Stomach (tissue), 9 donors: ENCODE results near the gene UGT3A2. TPM values are rescaled to one million over a fixed set of nuclear protein-coding genes. Genes with fewer than 3 reads are reported as not detected.
"Not testable (repeated sequence)": the region's sequence is repeated elsewhere in the genome, so short reads cannot be mapped to it uniquely, and the experiment has no call there.

Source experiments
- DNase-seq, 2 donors: peaks; one replicate each; pipeline versions ENCODE4 v3.0.0 to v3.0.0-alpha.2; 2013 to 2019
- H3K27ac ChIP-seq, 5 donors: fragments of 200-600 bp in 4 of 5; sonication (generic) in 4 of 5; one replicate each; pipeline ENCODE4 v1.5.1; 2013 to 2019; ENCODE audit warnings: mild to moderate bottlenecking in 1 of 5, moderate library complexity in 1 of 5
- H3K27me3 ChIP-seq, 3 donors: fragments of 200-600 bp; sonication (generic); one replicate each; pipeline ENCODE4 v1.5.1; 2017 to 2019; ENCODE audit warnings: mixed run types in 1 of 3
- H3K36me3 ChIP-seq, 4 donors: fragments of 200-600 bp; sonication (generic); 1 replicate in 3 of 4; 2 replicates in 1 of 4; pipeline ENCODE4 v1.5.1; 2016 to 2019
- H3K4me1 ChIP-seq, 4 donors: fragments of 200-600 bp; sonication (generic); one replicate each; pipeline ENCODE4 v1.5.1; 2016 to 2019
- H3K4me3 ChIP-seq, 4 donors: fragments of 200-600 bp; sonication (generic) in 3 of 4; one replicate each; pipeline ENCODE4 v1.5.1; 2016 to 2019; ENCODE audit warnings: mild to moderate bottlenecking in 1 of 4
- H3K9me3 ChIP-seq, 4 donors: fragments of 200-600 bp; sonication (generic); one replicate each; pipeline ENCODE4 v1.5.1; 2016 to 2019
- EP300 ChIP-seq: sonication (generic); formaldehyde crosslinking; IDR thresholded peaks from one replicate; pipeline ENCODE4 v1.6.1; 2017; ENCODE audit warnings: antibody characterized with exemption
- POLR2A ChIP-seq, 4 donors: fragments of 450-650 bp; IDR thresholded peaks; one replicate each; pipeline ENCODE4 v1.6.1; 2016; ENCODE audit warnings: antibody characterized with exemption in 4 of 4, control low read depth in 2 of 4, mild to moderate bottlenecking in 1 of 4, moderate library complexity in 1 of 4
- POLR2AphosphoS5 ChIP-seq, 3 donors: sonication (generic); formaldehyde crosslinking; IDR thresholded peaks; one replicate each; pipeline ENCODE4 v1.6.1; 2016; ENCODE audit warnings: antibody characterized with exemption in 3 of 3
- WGBS, 5 donors: extraction: QIAGEN DNeasy Blood & Tissue Kit in 3 of 5; methylation state at CpG; one replicate each; pipeline versions ENCODE4 v1.1.5 to v1.1.7; 2013 to 2018; 5-methylcytosine and 5-hydroxymethylcytosine counted together
- intact Hi-C: fragments of 100-400 bp; cut with DNase I; formaldehyde crosslinking; loops from one replicate; pipeline ENCODE4 v1.15.1; 2023; ENCODE audit warnings: low total_unique reads
- polyA plus RNA-seq, 3 donors: library from polyadenylated mRNA; stranded (reverse); fragments of 200-250 nt; gene quantifications; one replicate each; pipeline ENCODE4 v1.2.3, GENCODE V29; 2013
- total RNA-seq, 5 donors: library from RNA; depleted of rRNA; stranded (reverse); fragments of >200 nt; gene quantifications; one replicate each; pipeline versions ENCODE4 v1.1.0 to v1.2.3, GENCODE V29; 2014 to 2016
- TF ChIP-seq, protein P1 (sequence below), 7 experiments: fragments of 450-650 bp in 4 of 7; fragments of 200-600 bp in 3 of 7; sonication (generic) in 3 of 7; IDR thresholded peaks; one replicate each; pipeline ENCODE4 v1.5.1; 2016 to 2019; ENCODE audit warnings: antibody characterized with exemption in 7 of 7, control low read depth in 2 of 7, mild to moderate bottlenecking in 1 of 7
- donor health status: healthy with polysubstance abuse.
- donor health status: Bipolar disorder and iron deficiency.
- donor health status: healthy.

Gene UGT3A2
- total and polyA plus RNA-seq, 8 donors, result 2.0 TPM; not detected in 7

GRCh38 chr5:36040651-36041536 is 25.8 kb downstream of the UGT3A2 start:
- TF ChIP-seq EP300 (no peak), POLR2AphosphoS5 (IDR thresholded peaks at IDR 0.05) (no peak), POLR2A (IDR thresholded peaks at IDR 0.05) (no peak)
- TF ChIP-seq, protein P1, sequence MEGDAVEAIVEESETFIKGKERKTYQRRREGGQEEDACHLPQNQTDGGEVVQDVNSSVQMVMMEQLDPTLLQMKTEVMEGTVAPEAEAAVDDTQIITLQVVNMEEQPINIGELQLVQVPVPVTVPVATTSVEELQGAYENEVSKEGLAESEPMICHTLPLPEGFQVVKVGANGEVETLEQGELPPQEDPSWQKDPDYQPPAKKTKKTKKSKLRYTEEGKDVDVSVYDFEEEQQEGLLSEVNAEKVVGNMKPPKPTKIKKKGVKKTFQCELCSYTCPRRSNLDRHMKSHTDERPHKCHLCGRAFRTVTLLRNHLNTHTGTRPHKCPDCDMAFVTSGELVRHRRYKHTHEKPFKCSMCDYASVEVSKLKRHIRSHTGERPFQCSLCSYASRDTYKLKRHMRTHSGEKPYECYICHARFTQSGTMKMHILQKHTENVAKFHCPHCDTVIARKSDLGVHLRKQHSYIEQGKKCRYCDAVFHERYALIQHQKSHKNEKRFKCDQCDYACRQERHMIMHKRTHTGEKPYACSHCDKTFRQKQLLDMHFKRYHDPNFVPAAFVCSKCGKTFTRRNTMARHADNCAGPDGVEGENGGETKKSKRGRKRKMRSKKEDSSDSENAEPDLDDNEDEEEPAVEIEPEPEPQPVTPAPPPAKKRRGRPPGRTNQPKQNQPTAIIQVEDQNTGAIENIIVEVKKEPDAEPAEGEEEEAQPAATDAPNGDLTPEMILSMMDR (IDR thresholded peaks at IDR 0.05), result no peak
- Histone ChIP-seq H3K9me3 (no peaks in the 10 kb centered on the region), H3K36me3 (no peaks in the 10 kb centered on the region), H3K27me3 (no peaks in the 10 kb centered on the region), H3K4me3 (no peak overlapping the region), H3K27ac (no peak overlapping the region), H3K4me1 (no peaks in the 10 kb centered on the region)
- peak in 1 of 2 donors; percentile 24 for DNase-seq
- WGBS, 5 donors, result 42 to 61% (median 55%) methylated on average over 3 of the region's 3 CpGs
- intact Hi-C loops, result no loop called here

- H3K4me1 ChIP-seq, result no peaks in the 10 kb centered on the region
- H3K36me3 ChIP-seq, result no peaks in the 10 kb centered on the region
- no peak overlapping the region for H3K4me3 ChIP-seq
- no peaks in the 10 kb centered on the region for H3K9me3 ChIP-seq
- H3K27ac ChIP-seq, result no peak overlapping the region
- TF ChIP-seq, protein P1 (IDR thresholded peaks at IDR 0.05), result no peak
- TF ChIP-seq POLR2A (IDR thresholded peaks at IDR 0.05), result no peak
- TF ChIP-seq POLR2AphosphoS5 (IDR thresholded peaks at IDR 0.05), result no peak
- no peak for TF ChIP-seq EP300
- no peak for DNase-seq
- intact Hi-C loops, result no loop called here
- 86 to 90% (median 87%) methylated on average over 13 of the region's 13 CpGs for WGBS, 5 donors
- no peaks in the 10 kb centered on the region for H3K27me3 ChIP-seq
Observed at GRCh38 chr5:36035696-36036095, 31.0 kb downstream of the UGT3A2 start.

- H3K36me3 ChIP-seq, intact Hi-C loops, H3K4me1 ChIP-seq, H3K4me3 ChIP-seq, DNase-seq, H3K27ac ChIP-seq, H3K9me3 ChIP-seq, H3K27me3 ChIP-seq: not testable (repeated sequence)
- 31 to 46% (median 34%) methylated on average over 3 of the region's 3 CpGs for WGBS, 5 donors
Observed at GRCh38 chr5:36034536-36035134, 32.0 kb downstream of the UGT3A2 start.

DNA sequence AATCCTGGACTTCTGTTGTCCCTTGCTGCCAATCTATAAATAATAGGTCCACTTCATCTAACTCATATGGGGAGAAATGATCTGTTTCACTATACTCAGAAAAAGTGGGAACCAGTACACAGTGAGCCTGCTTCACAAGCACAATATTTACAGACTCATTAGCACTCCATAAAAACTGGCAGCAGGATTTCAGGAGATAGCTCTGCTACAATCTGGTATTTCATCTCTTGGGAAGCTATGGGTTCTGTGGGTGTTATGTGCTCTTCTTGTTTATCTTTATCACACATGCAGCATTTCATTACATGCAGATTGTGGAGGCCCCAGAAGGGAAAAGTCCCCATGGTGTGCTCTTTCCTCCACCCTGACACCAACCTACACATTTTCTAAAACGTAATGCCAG is 33.2 kb downstream of the UGT3A2 start:
- WGBS, 5 donors, result 46 to 81% (median 65%) methylated on average over 1 of the region's 1 CpG
- no peaks in the 10 kb centered on the region for H3K27me3 ChIP-seq
- no peak overlapping the region for H3K4me3 ChIP-seq
- H3K9me3 ChIP-seq, result no peaks in the 10 kb centered on the region
- intact Hi-C loops, result no loop called here
- no peaks in the 10 kb centered on the region for H3K4me1 ChIP-seq
- no peak for DNase-seq
- H3K27ac ChIP-seq, result no peak overlapping the region
- TF ChIP-seq EP300, result no peak
- TF ChIP-seq POLR2AphosphoS5 (IDR thresholded peaks at IDR 0.05), result no peak
- TF ChIP-seq, protein P1 (IDR thresholded peaks at IDR 0.05), result no peak
- H3K36me3 ChIP-seq, result no peaks in the 10 kb centered on the region

DNA sequence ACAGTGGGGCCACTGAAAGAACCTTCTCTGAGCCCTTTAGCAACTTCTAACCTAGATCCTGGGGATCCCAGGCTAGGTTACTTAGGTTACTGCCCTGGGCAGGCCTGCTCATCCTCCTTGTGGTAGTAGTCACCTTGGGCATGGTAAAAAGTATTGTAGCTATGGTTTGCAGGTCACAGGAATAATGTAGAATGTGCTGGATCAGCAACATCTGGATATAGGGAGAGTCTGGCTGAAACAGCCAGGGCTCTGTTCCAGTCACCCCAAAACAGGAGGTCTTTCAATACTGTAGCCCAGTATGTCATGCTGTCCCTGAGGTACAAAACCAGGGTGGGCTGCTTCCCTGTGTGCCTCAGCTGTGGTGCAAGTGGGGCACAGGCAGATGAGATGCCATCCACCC is 33.6 kb downstream of the UGT3A2 start:
- DNase-seq, result no peak
- Histone ChIP-seq H3K4me3 (no peak overlapping the region), H3K27me3 (no peaks in the 10 kb centered on the region), H3K9me3 (no peaks in the 10 kb centered on the region), H3K27ac (no peak overlapping the region), H3K4me1 (no peaks in the 10 kb centered on the region), H3K36me3 (no peaks in the 10 kb centered on the region)
- intact Hi-C loops, result no loop called here
- no peak for TF ChIP-seq POLR2AphosphoS5 (IDR thresholded peaks at IDR 0.05)
